Tibial artery (tissue), 4 donors: Measurements from ENCODE around the gene HOXA3.

Experiments used
- DNase-seq, 2 donors: peaks; one replicate each; pipeline ENCODE4 v3.0.0-alpha.2; 2019
- H3K27ac ChIP-seq, 2 donors: fragments of 200-600 bp; sonication (generic) in 1 of 2; 1 replicate in 1 of 2; 2 replicates in 1 of 2; pipeline ENCODE4 v1.5.1; 2018 to 2019; ENCODE audit warnings: mild to moderate bottlenecking in 1 of 2
- H3K27me3 ChIP-seq, 2 donors: fragments of 200-600 bp; sonication (generic) in 1 of 2; one replicate each; pipeline versions ENCODE4 v1.5.1 to v1.6.0; 2016 to 2019
- H3K36me3 ChIP-seq, 3 donors: fragments of 200-600 bp; sonication (generic) in 2 of 3; one replicate each; pipeline ENCODE4 v1.5.1; 2016 to 2019; ENCODE audit warnings: mild to moderate bottlenecking in 2 of 3
- H3K4me1 ChIP-seq, 4 donors: fragments of 200-600 bp; sonication (generic) in 2 of 4; 1 replicate in 3 of 4; 2 replicates in 1 of 4; pipeline ENCODE4 v1.5.1; 2016 to 2019
- H3K4me3 ChIP-seq, 2 donors: fragments of 200-600 bp; sonication (generic) in 1 of 2; 1 replicate in 1 of 2; 2 replicates in 1 of 2; pipeline ENCODE4 v1.5.1; 2018 to 2019; ENCODE audit warnings: mild to moderate bottlenecking in 2 of 2
- H3K9me3 ChIP-seq, 3 donors: fragments of 200-600 bp; sonication (generic) in 1 of 3; one replicate each; pipeline ENCODE4 v1.5.1; 2016 to 2019
- CTCF ChIP-seq, 2 experiments: fragments of 200-600 bp in 1 of 2; fragments of 450-650 bp in 1 of 2; IDR thresholded peaks; one replicate each; pipeline ENCODE4 v1.5.1; 2017 to 2019; ENCODE audit warnings: antibody characterized with exemption in 2 of 2, mild to moderate bottlenecking in 1 of 2, moderate library complexity in 1 of 2
- intact Hi-C: fragments of 100-400 bp; cut with DNase I; formaldehyde crosslinking; loops from one replicate; pipeline ENCODE4 v1.15.0; 2023; ENCODE audit warnings: low total_unique reads

Gene HOXA3

GRCh38 chr7:27096768-27097514 is 55.4 kb downstream of the HOXA3 start:
- no peaks in the 10 kb centered on the region for H3K27me3 ChIP-seq
- peak overlapping the region; percentile 80 to 81 for H3K27ac ChIP-seq
- no peak for DNase-seq
- no peak for TF ChIP-seq CTCF (IDR thresholded peaks at IDR 0.05)
- H3K4me1 ChIP-seq: peaks cover 0 to 23% (median 18%) of the 10 kb centered on the region in 4 donors
- no peaks in the 10 kb centered on the region for H3K9me3 ChIP-seq
- H3K4me3 ChIP-seq: peak overlapping the region; percentile 80 to 83
- H3K36me3 ChIP-seq: no peaks in the 10 kb centered on the region
- intact Hi-C loops: loop anchor here (5.0 to 10.0 kb wide), 2 partner anchors 45 to 1232 kb away; partner anchors contain the start of gene HOXA5

GRCh38 chr7:27095897-27096767 is 56.3 kb downstream of the HOXA3 start, which contains the start of gene HOXA1:
Gene HOXA1 (minus strand): TSS chr7:27096000. CDS start chr7:27095912, 88 bp downstream.
- intact Hi-C loops: loop anchor here (5.0 to 10.0 kb wide), 2 partner anchors 46 to 1231 kb away; partner anchors contain the start of gene HOXA5
- no peaks in the 10 kb centered on the region for H3K27me3 ChIP-seq
- peak within 1 kb of the TSS; percentile 80 to 81 for H3K27ac ChIP-seq
- H3K4me1 ChIP-seq: peaks cover 0 to 23% (median 18%) of the 10 kb centered on the region in 4 donors
- H3K4me3 ChIP-seq: peak within 1 kb of the TSS; percentile 80 to 83
- H3K9me3 ChIP-seq: no peaks in the 10 kb centered on the region
- no peak for TF ChIP-seq CTCF (IDR thresholded peaks at IDR 0.05)
- peak; percentile 75 to 88 for DNase-seq
- H3K36me3 ChIP-seq: no peaks in the 10 kb centered on the region

- no peak overlapping the region for H3K27ac ChIP-seq
- no peaks in the 10 kb centered on the region for H3K36me3 ChIP-seq
- H3K9me3 ChIP-seq: no peaks in the 10 kb centered on the region
- H3K4me1 ChIP-seq: peaks cover 0 to 23% (median 18%) of the 10 kb centered on the region in 4 donors
- H3K27me3 ChIP-seq: no peaks in the 10 kb centered on the region
- intact Hi-C loops: loop anchor here (5.0 to 10.0 kb wide), 2 partner anchors 47 to 1230 kb away; partner anchors contain the start of gene HOXA5
- peak overlapping the region; percentile 80 to 83 for H3K4me3 ChIP-seq
- TF ChIP-seq CTCF (IDR thresholded peaks at IDR 0.05): no peak
- no peak for DNase-seq
Measured at GRCh38 chr7:27095050-27095896, 57.1 kb downstream of the HOXA3 start.

- no peaks in the 10 kb centered on the region for H3K36me3 ChIP-seq
- no peak overlapping the region for H3K4me3 ChIP-seq
- no peak for DNase-seq
- no peak for TF ChIP-seq CTCF (IDR thresholded peaks at IDR 0.05)
- H3K27me3 ChIP-seq: peaks cover 0 to under 1% of the 10 kb centered on the region in 2 donors
- intact Hi-C loops: loop anchor here (5.0 to 10.0 kb wide), 3 partner anchors 48 to 1230 kb away; partner anchors contain the start of gene HOXA5
- H3K4me1 ChIP-seq: peaks cover 0 to 23% (median 18%) of the 10 kb centered on the region in 4 donors
- no peaks in the 10 kb centered on the region for H3K9me3 ChIP-seq
- no peak overlapping the region for H3K27ac ChIP-seq
Measured at GRCh38 chr7:27094304-27095049, 57.9 kb downstream of the HOXA3 start.
